ENCODE results near the gene RFX3.

The RFX3 gene

GRCh38 chr9:3191715-3192114 is 334.1 kb downstream of the RFX3 start:
- no peak for DNase-seq

- no peak for DNase-seq
Measured at GRCh38 chr9:3189113-3189861, 336.5 kb downstream of the RFX3 start.

GRCh38 chr9:3186751-3187150 is 339.1 kb downstream of the RFX3 start:
- DNase-seq = no peak

GRCh38 chr9:3181049-3181953 is 344.5 kb downstream of the RFX3 start:
- peak; percentile 32 for DNase-seq

GRCh38 chr9:3180696-3181048 is 345.1 kb downstream of the RFX3 start:
- no peak for DNase-seq

GRCh38 chr9:3179711-3180110 is 346.1 kb downstream of the RFX3 start:
- no peak for DNase-seq

GRCh38 chr9:3177936-3178335 is 347.9 kb downstream of the RFX3 start:
- DNase-seq = no peak

- no peak for DNase-seq
Measured at GRCh38 chr9:3177146-3177761, 348.5 kb downstream of the RFX3 start.

- DNase-seq = no peak
Measured at GRCh38 chr9:3173374-3173773, 352.4 kb downstream of the RFX3 start.

GRCh38 chr9:3170819-3171218 is 355.0 kb downstream of the RFX3 start:
- DNase-seq = no peak

Data from NCI-H510A (cell line).